KMS-11 (cell line): ENCODE data around the gene PLEKHA1.

Experiments
- H2AFZ ChIP-seq: fragments of 200-600 bp; sonication (generic); 2 replicates; pipeline ENCODE4 v1.6.1; 2016; ENCODE audit warnings: antibody characterized with exemption, mixed run types, low read depth
- H3K27ac ChIP-seq: fragments of 200-600 bp; sonication (generic); 2 replicates; pipeline ENCODE4 v1.6.1; 2016; ENCODE audit warnings: mild to moderate bottlenecking, mixed run types
- H3K27me3 ChIP-seq: fragments of 200-600 bp; sonication (generic); 2 replicates; pipeline ENCODE4 v1.6.1; 2017; ENCODE audit warnings: mild to moderate bottlenecking, low read depth, mixed run types, moderate library complexity; ENCODE audit not compliant: insufficient read depth
- H3K36me3 ChIP-seq: fragments of 200-600 bp; sonication (generic); 2 replicates; pipeline ENCODE4 v1.6.1; 2017; ENCODE audit warnings: mild to moderate bottlenecking, mixed run types; ENCODE audit not compliant: insufficient read depth
- H3K4me1 ChIP-seq: fragments of 200-600 bp; sonication (generic); 2 replicates; pipeline ENCODE4 v1.6.1; 2016; ENCODE audit warnings: mild to moderate bottlenecking, low read depth, mixed run types; ENCODE audit not compliant: poor library complexity, severe bottlenecking
- H3K4me2 ChIP-seq: fragments of 200-600 bp; sonication (generic); 2 replicates; pipeline ENCODE4 v1.7.0; 2016; ENCODE audit warnings: mild to moderate bottlenecking, mixed run types
- H3K4me3 ChIP-seq: fragments of 200-600 bp; sonication (generic); IDR thresholded peaks from 2 replicates; pipeline ENCODE4 v1.6.1; 2017; ENCODE audit warnings: low read depth, low read length, mixed read lengths; ENCODE audit not compliant: insufficient read depth
- H3K79me2 ChIP-seq: fragments of 200-600 bp; sonication (generic); 2 replicates; pipeline ENCODE4 v1.6.1; 2016; ENCODE audit warnings: low read depth, mixed run types; ENCODE audit not compliant: insufficient read depth
- H3K9ac ChIP-seq: fragments of 200-600 bp; sonication (generic); 2 replicates; pipeline ENCODE4 v1.6.1; 2016; ENCODE audit warnings: mild to moderate bottlenecking, mixed run types
- H4K20me1 ChIP-seq: fragments of 200-600 bp; sonication (generic); 2 replicates; pipeline ENCODE4 v1.6.1; 2016; ENCODE audit warnings: mild to moderate bottlenecking, mixed run types; ENCODE audit not compliant: insufficient read depth
- CTCF ChIP-seq: fragments of 200-600 bp; sonication (generic); conservative IDR thresholded peaks from 2 replicates; pipeline ENCODE4 v1.6.1; 2017; ENCODE audit warnings: low read depth, mild to moderate bottlenecking, antibody characterized with exemption, low read length, moderate library complexity, mixed read lengths

Gene PLEKHA1

GRCh38 chr10:122348512-122348911 lies 26.0 kb upstream of the PLEKHA1 start:
- no peak overlapping the region for H2AFZ ChIP-seq
- H3K27ac ChIP-seq: no peak overlapping the region
- H3K4me3 ChIP-seq: no peak overlapping the region
- H3K79me2 ChIP-seq: no peaks in the 10 kb centered on the region
- TF ChIP-seq CTCF: no peak
- H3K4me2 ChIP-seq: no peak overlapping the region
- no peaks in the 10 kb centered on the region for H3K4me1 ChIP-seq
- H3K9ac ChIP-seq: no peak overlapping the region
- H3K27me3 ChIP-seq: no peaks in the 10 kb centered on the region
- no peaks in the 10 kb centered on the region for H3K36me3 ChIP-seq
- H4K20me1 ChIP-seq: no peaks in the 10 kb centered on the region

GRCh38 chr10:122348935-122349361 lies 25.6 kb upstream of the PLEKHA1 start:
- H3K4me1 ChIP-seq: no peaks in the 10 kb centered on the region
- H3K27ac ChIP-seq: no peak overlapping the region
- H2AFZ ChIP-seq: no peak overlapping the region
- H3K9ac ChIP-seq: no peak overlapping the region
- no peak overlapping the region for H3K4me2 ChIP-seq
- H3K4me3 ChIP-seq: no peak overlapping the region
- H3K79me2 ChIP-seq: no peaks in the 10 kb centered on the region
- no peaks in the 10 kb centered on the region for H3K27me3 ChIP-seq
- TF ChIP-seq CTCF: no peak
- H4K20me1 ChIP-seq: no peaks in the 10 kb centered on the region
- H3K36me3 ChIP-seq: no peaks in the 10 kb centered on the region

GRCh38 chr10:122349758-122350369 lies 24.6 kb upstream of the PLEKHA1 start:
- H3K4me1 ChIP-seq: no peaks in the 10 kb centered on the region
- H3K27ac ChIP-seq: no peak overlapping the region
- TF ChIP-seq CTCF: no peak
- H3K9ac ChIP-seq: no peak overlapping the region
- no peaks in the 10 kb centered on the region for H3K36me3 ChIP-seq
- no peak overlapping the region for H3K4me3 ChIP-seq
- no peaks in the 10 kb centered on the region for H3K27me3 ChIP-seq
- H3K79me2 ChIP-seq: no peaks in the 10 kb centered on the region
- no peak overlapping the region for H3K4me2 ChIP-seq
- H4K20me1 ChIP-seq: no peaks in the 10 kb centered on the region
- no peak overlapping the region for H2AFZ ChIP-seq

- H3K4me1 ChIP-seq: no peaks in the 10 kb centered on the region
- H3K9ac ChIP-seq: no peak overlapping the region
- H2AFZ ChIP-seq: no peak overlapping the region
- no peaks in the 10 kb centered on the region for H3K79me2 ChIP-seq
- no peaks in the 10 kb centered on the region for H4K20me1 ChIP-seq
- no peaks in the 10 kb centered on the region for H3K27me3 ChIP-seq
- H3K27ac ChIP-seq: no peak overlapping the region
- no peaks in the 10 kb centered on the region for H3K36me3 ChIP-seq
- no peak overlapping the region for H3K4me2 ChIP-seq
- H3K4me3 ChIP-seq: no peak overlapping the region
- no peak for TF ChIP-seq CTCF
Measured at GRCh38 chr10:122350893-122351292, 23.6 kb upstream of the PLEKHA1 start.
